HG02571 (cell line): Measurements from ENCODE around the gene MINPP1.
"Not testable (repeated sequence)": the region's sequence is repeated elsewhere in the genome, so short reads cannot be mapped to it uniquely, and the experiment has no call there.

Experiments used
- ATAC-seq: cut with Tn5 transposase; IDR thresholded peaks from one replicate; pipeline ENCODE4 v1.9.1; 2021; ENCODE audit warnings: mild to moderate bottlenecking, moderate library complexity; ENCODE audit not compliant: unreplicated experiment

MINPP1 gene

DNA sequence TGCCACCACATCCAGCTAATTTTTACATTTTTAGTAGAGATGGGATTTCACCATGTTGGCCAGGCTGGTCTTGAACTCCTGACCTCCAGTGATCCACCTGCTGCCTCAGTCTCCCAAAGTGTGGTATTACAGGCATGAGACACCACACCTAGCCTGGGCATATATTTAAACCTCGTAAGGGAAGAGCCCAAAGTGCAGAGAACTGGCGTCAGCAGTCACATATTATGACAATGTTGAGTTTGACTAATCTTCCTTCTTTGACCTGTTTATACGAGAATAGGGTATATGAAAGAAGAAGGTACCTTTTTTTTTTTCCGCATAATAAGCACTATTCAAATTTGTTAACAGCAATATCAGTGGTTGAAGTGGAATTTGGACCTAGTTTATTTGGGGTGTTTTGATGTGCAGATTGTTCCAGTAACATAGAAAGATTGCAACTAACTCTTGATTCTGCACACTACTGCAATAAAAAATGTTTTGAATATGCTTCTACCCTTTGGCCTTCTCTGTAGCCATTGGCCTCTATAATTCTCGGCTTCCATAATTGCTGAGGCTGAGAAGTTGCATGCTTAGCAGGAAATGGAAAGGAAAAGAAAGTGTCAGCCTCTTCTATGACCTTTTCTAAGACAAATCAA, 55.9 kb downstream of the MINPP1 start:
- ATAC-seq, result no peak

GRCh38 chr10:87562750-87563149, 58.1 kb downstream of the MINPP1 start:
- no peak for ATAC-seq

DNA sequence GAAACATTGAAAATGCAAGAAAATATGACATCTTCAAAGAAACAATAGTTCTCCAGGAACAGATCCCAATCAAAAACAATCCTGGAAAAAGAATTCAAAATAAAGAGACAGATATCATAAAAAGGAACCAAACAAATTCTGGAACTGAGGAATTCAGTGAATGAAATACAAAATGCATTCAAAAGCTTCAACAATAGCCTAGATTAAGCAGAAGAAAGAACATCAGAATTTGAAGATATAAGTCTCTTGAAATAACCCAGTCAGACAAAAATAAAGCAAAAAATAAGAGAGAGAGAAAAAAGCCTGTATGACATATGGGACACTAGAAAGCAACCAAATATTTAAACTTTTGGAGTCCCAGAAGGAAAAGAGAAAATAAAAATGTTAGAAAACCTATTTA, 60.3 kb downstream of the MINPP1 start:
- no peak for ATAC-seq

DNA sequence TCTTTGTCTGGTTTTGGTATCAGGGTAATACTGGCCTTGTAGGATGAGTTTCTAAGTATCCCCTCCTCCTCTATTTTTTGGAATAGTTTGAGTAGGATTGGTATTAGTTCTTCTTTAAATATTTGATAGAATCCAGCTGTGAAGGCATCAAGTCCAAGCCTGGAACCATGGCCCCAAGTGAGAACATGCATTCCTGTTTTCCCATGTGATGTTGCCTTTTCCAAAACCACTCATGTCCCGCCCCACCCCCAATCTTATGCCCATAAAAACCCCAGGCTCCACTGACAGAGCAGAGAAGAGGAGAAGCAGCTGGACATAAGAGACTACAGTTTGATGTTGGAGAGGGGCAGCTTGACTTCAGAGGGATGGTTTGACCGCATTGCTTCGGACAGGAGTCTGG, 71.2 kb downstream of the MINPP1 start:
- no peak for ATAC-seq

DNA sequence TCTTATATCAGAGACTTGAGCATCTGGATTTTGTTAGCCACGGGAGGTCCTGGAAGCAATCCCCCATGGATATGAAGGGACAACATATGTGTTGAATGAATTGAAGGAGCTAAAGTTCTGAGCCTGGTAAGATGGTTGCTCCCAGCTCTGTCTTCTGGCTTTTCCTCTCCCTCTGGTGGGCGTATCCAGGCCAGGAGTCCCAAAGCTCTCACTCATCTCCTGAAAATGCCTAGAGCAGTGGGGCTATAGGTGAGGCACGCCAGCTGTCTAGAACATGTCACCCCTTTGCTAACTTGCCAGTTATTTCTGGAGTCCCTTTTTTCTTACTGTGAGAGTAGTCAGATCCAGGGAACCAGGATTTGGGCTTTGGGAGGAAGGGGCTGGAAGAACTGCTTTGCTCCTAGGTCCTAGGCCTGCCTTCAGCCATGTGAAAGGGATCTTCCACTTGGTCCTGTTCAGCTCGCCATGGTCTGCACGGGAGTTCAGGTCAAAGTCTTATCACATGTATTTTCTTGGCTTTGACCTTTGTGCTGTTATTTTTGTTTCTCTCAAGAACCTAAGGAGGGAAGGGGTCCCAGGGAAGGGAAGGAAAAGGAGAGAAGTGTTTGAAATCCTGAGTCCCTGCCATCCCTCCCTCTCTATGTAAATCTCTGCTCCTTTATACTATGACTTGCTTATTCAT, 73.6 kb downstream of the MINPP1 start:
- ATAC-seq, result no peak

GRCh38 chr10:87578842-87579401, 74.2 kb downstream of the MINPP1 start:
- ATAC-seq, result no peak

DNA sequence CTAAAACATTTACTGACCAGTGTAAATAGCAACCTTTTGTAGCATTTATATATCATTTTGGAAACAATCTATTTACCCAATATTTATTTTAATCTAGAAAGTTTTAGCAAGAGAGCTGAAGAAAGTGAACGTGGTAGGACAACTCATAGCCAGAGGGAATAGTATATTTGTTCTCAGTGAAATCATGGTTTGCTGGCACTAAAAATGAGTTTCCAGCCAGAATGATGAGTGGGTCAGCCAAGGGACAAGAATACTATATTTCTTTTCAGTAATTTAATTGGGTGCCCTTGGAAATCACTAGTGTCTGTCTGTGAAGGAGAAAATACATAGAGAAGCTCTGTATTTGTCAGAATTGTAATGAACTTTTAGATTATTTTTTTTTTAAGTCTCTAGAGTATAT, 74.9 kb downstream of the MINPP1 start:
- no peak for ATAC-seq

DNA sequence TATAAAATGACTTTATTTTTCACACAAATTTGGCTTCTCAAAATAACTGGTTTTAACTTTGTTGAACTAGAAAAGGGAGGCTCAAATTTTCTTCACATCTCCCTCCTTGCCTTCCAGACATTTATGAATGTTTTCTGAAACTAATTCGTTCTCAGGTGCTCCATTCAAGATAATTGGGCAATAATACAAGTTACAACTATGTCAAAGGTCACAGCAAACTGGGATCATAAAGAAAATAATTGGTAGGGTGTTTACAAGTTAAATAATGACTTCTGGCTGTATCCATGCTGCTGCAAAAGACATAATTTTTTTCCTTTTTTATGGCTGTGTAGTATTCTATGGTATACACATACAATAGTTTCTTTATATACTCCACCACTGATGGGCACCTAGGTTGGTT, 75.3 kb downstream of the MINPP1 start:
- no peak for ATAC-seq

- ATAC-seq, result no peak
Measured at GRCh38 chr10:87585565-87586514, 81.1 kb downstream of the MINPP1 start.

- ATAC-seq, result no peak
Measured at GRCh38 chr10:87589645-87590051, 85.0 kb downstream of the MINPP1 start.

DNA sequence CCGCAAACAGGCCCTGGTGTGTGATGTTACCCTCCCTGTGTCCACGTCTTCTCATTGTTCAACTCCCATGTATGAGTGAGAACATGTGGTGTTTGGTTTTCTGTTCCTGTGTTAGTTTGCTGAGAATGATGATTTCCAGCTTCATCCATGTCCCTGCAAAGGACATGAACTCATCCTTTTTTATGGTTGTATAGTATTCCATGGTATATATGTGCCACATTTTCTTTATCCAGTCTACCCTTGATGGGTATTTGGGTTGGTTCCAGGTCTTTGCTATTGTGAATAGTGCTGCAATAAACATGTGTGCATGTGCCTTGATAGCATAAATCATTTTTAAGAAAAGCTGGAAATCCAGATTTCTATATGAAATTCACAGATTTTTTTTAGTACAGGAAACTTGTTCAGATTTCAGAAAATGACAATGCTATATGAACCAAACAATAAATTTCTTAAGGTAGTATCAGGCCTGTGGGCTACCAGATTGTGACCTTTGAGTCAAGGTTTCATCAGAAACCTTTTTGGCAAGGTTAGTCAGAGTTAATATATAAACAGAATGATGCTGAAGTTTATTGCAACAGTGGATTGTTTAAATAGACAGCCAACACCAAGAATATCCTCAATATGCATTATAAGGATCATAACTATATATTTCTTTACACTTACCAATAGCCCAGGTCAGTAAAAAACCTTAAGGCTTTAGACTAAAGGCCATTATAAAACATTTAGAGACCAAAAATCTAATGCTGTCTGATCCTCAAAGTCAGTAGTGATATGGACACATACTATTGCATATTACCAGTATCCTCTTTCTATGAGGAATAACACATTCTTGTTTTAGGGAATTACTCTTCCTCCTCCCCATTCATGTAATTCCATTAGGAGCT, 86.3 kb downstream of the MINPP1 start:
- ATAC-seq, result no peak

- no peak for ATAC-seq
Measured at GRCh38 chr10:87591589-87591886, 86.8 kb downstream of the MINPP1 start.

DNA sequence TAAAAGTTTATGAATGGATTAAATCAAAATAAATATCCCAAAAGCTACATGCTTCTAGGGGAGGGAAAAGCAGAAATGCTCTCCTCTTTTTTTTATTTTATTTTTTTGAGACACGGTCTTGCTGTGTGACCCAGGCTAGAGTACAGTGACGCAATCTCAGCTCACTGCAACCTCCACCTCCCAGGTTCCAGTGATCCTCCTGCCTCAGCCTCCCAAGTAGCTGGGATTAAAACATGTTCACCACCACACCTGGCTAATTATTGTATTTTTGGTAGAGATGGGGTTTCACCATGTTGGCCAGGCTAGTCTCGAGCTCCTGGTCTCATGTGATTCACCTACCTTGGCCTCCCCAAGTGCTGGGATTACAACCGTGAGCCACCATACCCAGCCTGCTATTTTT, 88.2 kb downstream of the MINPP1 start:
- ATAC-seq, result not testable (repeated sequence)

DNA sequence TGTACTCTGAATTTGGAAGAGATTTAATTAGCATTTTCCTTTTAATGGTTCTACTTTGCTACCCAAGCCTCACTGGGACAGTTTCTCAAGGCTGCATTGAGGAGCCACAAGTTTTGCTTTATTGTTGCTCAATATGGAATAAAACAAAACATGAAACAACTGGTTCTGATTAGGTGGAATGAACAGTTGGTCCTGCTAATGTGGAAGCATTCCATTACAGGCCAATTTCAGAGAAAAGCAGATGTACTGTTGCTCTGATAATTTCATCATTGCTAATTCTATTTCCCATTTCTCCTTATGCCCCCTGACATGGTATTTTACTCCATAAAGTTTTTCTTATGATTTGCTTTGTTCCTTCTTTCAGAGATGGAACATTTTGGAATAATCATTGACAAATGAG, 89.0 kb downstream of the MINPP1 start:
- no peak for ATAC-seq

GRCh38 chr10:87594181-87594580, 89.5 kb downstream of the MINPP1 start:
- ATAC-seq, result no peak

DNA sequence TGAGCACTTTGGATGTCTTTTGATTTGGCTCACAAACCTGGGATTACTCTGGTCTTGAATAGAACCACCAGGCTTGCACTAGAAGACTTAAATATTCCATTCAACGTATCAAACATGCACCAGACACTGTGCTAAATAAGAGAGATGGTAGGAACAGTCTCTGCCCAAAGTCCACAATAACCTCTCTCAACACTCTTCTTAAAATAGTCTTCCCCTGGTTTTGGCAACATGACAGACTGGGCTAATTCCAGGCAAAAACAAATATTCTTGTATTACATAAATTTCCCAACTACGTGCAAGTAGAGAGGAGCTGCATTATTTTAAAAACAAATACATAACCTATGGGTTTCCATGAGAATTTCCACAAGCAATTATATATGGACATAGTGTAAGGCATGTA, 90.2 kb downstream of the MINPP1 start:
- ATAC-seq, result no peak

GRCh38 chr10:87596351-87596750, 91.7 kb downstream of the MINPP1 start:
- ATAC-seq, result no peak

GRCh38 chr10:87598700-87599099, 94.0 kb downstream of the MINPP1 start:
- ATAC-seq, result no peak

- ATAC-seq, result no peak
Measured at GRCh38 chr10:87600581-87600980, 95.9 kb downstream of the MINPP1 start.
